GM23248 (cell line): ENCODE measurements around the gene TNIP3.

Source experiments
- EZH2 ChIP-seq: fragments of 200-600 bp; sonication (generic); IDR thresholded peaks from 2 replicates; pipeline ENCODE4 v1.6.1; 2018; ENCODE audit warnings: antibody characterized with exemption, mild to moderate bottlenecking; ENCODE audit not compliant: insufficient read depth, poor library complexity, severe bottlenecking
- EZH2phosphoT487 ChIP-seq: fragments of 200-600 bp; sonication (generic); IDR thresholded peaks from 2 replicates; pipeline ENCODE4 v1.6.1; 2018; ENCODE audit warnings: antibody characterized with exemption, moderate library complexity, mild to moderate bottlenecking, low read depth; ENCODE audit not compliant: insufficient read depth

- TF ChIP-seq EZH2, result no peak
- TF ChIP-seq EZH2phosphoT487, result no peak
These were observed 7.0 kb downstream of the TNIP3 start for GRCh38 chr4:121156822-121157769.
